Activated CD8-positive, alpha-beta memory T cell treated with anti-CD3 and anti-CD28 coated beads, Interleukin-2, amount 50 U/mL, for 1 hour (primary cell): ENCODE measurements around the gene CCNK.
A peak's percentile ranks its signal among the peaks of the same experiment; 100 is the strongest.

ENCODE experiments used
- DNase-seq: peaks from one replicate; pipeline ENCODE4 v3.0.0-alpha.2; 2020; ENCODE audit errors: extremely low read depth

Gene CCNK

DNA sequence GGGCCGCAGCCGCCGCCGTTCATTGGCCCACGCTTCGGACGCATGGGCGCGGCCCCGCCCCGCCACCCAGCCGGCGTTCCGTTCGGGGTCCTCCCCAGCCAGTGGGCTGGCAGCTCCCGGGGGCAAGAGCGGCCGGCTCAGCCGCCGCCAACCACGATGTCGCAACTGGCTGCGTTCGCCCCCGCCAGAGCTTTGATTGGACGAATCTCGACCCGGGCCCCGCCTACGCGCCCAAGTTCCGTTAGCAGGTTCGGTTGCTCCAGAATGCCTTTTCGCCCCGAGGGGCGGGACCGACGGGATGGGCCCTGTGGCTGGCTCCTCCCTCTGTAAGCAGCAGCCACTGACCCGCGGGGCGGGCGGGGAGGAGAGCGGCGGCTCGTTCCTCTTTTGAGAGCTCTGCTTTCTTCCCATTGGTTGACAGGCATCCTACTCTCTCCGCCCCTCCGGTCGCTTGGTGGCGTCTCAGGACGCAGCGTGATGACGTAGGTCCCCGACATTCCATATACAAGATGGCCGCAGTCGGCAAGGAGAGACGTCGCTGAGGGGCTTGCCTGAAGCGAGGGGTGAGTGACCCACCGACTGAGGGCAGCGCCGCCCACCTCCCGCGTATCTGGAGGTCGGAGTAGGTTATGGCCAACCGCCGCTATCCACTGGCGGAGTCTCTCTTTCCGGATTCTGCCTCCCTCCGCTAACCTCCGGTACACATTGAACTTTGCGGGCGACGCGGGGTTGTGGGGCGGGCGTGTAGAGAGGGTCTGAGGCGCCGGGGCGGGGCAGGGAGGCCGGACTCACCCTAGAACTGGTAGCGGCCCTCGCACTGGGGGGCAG is at the start of gene CCNK:
CCNK (plus strand) TSS at position 493 of the 828 bp plus-strand sequence. CDS start 11,269 bp downstream, outside the sequence.
- peak; percentile 99 for DNase-seq

DNA sequence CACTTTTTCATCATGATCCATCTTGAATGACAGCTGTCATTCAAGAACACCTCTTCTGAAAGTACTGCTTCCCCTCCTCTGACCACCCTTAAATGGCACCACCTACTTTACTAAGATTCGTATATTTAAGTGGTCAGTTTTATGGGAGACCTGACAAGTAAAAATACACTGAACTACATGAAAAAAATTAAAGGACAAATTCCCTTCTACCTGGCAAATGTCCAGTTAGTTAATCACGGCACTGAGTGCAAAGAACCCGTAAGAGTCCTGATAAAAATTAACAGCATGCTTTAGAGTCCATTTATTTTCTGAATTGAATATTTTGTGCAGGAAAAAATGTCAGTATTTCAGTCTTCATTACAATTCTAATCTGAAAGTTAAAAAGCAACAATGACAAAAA is 49.2 kb upstream of the CCNK start:
- no peak for DNase-seq

DNA sequence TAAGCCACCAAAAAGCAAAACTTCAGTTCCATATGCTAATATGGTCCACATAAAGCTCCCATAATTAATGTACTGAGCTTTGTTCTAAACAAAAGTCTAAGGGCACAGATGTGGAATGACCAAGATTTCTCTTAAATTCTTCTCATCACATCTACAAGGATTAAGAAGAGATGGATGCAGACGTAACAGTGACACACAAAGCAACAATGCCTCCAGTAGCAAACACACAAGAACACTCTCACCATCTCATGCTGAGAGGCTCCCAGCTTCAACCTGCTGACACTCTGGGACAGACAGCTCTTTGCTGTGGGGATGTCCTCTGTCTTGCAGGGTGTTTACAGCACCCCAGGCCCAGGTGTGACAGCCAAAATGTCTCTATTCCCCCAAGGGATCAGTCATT is 48.7 kb upstream of the CCNK start:
- DNase-seq, result no peak

DNA sequence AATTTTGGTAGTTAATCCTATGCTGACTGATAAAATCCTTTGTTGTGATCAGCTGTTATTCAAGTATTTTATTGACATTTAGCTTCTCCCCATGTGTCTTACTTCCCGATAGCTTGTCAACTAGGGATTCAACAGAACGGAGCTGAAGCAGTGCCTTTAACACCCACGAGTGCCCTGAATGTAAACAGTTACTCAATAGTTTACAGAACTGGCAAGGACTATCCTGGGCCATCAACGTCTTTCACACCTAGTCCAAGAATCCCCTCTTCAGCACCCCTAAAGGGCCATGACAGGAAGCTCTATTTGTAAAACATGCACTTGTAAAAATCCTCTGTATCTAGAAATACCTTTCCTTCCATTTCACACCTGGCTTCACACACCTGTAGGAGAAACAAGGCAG is 45.9 kb upstream of the CCNK start:
- no peak for DNase-seq

DNA sequence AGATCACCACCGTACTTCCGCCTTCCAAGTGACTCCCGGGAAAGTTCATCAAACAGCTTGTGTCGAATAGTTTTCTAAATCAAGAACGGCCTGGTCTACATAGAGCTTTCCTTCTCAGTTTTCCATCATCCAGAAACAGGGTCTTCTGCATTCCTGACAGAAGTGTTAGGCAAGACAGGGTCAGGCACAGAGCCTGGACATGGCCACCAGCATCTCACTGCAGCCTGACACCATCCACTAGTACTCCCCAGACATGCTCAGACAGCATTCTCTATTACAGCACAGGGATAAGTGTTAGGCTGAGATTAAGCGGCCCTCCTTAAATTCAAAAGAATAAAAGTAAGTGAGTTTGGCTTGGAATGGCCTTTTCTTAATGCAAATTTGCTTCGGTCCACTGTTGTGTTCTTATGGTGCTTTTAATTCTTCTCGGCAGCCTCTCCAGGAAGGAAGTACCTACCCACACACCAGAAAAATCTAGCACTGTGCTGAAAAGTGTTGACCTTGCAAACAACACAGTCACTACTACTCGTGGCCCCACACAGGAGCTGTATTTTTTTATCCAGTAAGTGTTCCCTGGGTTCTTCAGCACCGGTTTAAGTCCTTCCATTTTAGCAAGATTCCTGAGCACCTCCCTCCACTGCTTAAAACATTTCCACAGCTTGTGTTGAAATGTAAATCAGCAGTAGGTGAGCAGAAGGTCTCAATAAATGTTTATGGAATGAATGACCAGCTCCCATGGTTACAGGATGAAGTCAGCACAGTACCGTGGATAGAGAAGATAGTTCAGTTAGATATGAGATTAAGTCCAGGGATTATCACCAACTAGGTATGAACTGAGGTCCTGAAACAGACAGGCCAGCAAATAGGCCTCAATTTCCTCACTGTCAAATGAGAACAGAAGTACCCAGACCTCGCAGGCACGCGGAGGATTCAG is 44.7 kb upstream of the CCNK start:
- no peak for DNase-seq

DNA sequence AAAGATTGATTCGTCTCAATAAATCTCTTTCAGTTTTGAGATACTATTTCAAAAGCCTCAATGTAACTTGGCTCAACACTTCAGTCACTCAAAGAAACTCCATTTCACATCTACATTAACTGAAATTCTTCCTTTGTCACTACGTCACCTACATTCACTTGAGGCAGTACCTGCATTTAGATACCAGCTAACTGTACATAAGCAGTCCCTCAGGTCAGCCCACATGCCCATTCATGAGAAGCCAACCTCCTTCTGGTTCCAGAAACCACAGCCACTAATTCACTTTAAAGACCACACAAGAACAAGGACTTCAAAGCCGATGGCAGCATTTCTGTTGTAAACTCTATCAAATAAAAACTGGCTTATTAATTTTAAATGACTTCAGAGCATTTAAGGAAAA is 43.5 kb upstream of the CCNK start:
- DNase-seq, result no peak

DNA sequence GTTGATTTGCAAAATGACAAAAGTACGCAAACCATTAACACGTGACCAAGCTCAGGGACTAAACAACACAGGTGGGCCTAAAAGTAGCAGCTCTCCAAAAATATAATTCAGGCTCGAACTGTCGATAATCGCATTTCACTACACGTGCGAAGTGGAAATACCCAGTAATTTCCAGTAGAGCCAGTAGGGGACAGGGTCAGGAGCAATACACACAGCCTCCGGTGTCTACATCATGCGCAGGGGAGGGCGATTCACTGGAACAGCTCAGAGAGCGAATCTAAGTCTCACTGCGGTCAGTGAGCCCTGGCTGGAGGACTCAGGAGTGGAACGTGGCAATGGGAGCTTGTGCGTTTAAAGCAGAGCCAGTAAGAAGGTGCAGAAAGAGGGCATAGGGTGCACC is 40.9 kb upstream of the CCNK start:
- no peak for DNase-seq

DNA sequence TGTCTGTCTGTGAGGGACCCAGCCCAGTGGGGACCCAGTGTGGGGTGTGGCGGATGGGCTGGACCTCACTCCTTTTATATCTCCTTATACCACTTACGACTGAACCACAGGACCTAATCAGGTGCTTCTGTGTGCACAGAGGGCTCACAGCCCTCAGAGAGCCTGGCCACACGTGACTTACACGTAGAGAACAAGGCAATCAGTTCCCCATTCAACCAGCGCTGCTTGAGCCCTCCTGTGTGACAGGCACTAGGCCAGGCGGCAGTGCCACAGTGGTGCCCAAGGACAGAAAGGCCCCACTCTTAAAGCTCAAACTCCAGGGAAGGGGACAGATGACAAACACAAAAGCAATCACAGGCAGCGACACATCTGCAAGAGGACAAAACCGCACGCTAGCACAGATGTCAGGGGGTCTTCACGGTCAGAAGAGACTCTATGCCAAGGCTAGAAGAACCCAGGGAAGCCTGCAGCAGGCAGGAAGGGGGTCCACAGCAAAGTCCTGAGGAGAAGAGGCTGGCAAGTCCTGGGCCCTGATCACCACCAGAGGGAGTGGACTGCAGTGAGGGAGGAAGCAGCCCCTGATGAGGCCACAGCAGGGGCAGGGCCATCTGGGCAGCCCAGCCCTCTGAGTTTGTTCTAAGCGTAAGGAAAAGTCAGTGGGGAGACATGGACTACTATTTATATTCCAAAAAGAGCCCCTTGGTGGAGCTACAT is 39.9 kb upstream of the CCNK start:
- no peak for DNase-seq

DNA sequence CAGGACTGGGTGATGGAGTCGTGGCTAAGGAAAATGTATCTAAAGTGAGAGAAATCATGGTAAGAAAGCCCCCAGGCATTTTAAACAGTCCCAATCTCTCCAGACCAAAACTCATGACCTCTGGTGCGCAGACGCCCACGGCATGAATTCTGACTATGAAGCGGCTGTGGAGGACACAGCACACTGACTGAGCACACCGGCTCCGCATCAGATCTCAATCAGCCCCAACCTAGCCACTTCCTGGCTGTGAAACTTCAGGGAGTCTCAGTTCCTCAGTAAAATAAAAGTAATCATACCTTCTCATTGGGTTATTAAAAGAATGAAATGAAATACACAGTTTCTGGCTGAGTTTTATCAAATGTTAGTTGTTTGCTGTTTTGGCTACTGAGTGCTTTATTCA is 39.3 kb upstream of the CCNK start:
- no peak for DNase-seq

DNA sequence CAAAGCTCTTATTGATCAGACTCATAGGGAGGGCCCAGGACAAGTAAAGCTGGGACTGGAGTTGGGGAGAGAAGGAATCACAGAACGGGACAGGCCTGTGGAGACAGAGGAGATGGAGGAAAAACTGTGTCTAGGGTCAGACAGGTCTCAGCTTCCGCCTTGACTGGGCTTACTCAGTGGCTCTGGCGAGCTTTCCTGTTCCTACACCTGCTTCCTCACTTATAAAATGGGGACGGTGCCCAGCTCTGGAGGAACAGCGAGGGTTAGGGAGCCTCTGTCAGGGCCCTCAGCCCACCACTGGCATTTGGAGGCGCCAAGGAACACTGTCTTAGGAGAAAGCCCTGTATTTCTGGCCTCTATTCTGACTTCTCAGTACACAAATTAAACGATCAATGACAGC is 35.3 kb upstream of the CCNK start:
- DNase-seq, result no peak

DNA sequence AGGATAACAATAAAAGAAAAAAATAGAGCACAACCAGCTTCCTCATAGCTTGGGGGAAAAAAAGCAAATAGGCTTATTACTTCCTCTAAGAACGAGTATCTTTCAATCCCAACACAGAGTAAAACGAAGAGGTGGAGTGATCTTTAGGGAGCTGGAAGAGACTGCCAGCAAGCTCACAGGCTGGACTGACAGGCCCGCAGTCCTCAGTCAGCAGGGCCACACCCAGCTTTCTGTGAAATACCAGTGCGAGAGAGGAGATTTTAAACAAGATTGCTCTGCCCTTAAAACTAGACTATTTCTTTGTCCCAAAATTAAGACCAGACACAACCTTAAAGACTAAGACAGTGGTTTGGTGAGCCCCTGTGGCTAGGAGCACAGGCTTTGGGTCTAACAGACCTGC is 33.5 kb upstream of the CCNK start:
- DNase-seq, result no peak

DNA sequence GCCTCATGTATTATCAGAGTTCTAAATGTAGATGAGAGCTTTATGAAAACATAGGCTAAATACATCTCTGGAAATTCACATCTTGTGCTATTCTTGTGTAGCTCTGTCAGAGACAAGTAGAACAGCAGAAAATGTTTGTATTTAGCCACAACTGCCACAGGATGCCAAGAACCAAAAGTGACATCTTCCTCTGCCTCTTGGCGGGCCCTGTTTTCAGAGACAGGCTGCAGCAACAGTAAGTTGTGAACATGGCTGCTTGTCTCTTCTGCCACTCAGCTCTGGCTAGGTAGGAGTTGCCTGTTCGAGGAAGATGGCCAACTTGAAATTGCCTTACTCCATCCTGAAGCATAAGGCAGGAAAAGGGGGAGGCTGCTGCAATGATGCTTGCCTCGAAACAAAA is 30.9 kb upstream of the CCNK start:
- DNase-seq, result no peak

DNA sequence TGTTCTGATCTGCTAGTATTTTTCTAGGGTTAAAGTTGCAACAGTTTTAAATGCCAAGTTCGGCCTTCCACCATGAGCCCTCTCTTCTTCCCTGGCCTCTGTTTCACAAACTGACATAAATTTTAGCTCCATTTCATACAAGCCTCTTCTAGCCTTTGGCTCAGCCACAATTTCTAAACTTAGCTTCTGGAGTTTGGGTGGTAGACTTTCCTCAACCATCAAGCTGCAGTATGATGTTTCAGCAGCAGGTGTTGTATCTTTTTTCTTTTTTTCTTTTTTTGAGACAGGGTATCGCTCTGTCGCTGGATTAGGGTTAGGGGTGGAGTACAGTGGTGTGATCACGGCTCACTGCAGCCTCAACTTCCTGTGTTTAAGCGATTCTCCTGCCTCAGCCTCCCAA is 30.0 kb upstream of the CCNK start:
- DNase-seq, result no peak

DNA sequence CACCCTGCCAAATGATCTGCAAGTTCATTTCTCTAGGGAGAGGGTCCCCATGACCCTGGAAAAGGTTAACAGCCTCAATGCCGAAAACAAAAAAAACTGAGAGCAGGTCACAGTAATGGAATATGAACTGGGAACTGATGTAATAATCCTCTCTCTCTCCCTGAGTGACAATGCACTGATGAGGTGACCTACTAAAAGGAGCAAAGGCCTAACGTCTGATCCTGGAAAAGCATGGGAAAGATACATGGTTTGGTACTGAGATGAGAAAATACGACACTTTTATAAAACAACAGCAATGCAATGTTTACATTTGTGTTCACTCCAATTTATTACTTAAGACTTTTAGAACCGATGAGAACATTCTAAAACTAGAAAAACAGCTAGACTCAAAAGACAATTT is 28.2 kb upstream of the CCNK start:
- no peak for DNase-seq

DNA sequence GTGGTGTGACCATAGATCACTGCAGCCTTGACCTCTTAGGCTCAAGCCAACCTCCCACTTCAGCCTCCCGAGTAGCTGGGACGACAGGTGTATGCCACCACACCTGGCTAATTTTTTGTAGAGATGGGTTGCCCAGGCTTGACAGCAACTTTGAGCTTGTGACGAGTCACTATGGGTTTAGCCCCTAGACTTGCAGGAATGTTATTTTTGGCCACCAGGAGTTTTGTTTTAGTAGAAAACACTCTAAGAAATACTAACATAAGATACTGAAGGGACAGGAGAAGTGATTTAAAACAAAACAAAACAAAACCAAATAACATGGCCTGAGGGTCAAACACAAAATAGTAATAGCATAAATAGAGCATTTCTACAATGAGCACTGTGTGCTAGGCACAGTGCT is 27.0 kb upstream of the CCNK start:
- DNase-seq, result no peak

DNA sequence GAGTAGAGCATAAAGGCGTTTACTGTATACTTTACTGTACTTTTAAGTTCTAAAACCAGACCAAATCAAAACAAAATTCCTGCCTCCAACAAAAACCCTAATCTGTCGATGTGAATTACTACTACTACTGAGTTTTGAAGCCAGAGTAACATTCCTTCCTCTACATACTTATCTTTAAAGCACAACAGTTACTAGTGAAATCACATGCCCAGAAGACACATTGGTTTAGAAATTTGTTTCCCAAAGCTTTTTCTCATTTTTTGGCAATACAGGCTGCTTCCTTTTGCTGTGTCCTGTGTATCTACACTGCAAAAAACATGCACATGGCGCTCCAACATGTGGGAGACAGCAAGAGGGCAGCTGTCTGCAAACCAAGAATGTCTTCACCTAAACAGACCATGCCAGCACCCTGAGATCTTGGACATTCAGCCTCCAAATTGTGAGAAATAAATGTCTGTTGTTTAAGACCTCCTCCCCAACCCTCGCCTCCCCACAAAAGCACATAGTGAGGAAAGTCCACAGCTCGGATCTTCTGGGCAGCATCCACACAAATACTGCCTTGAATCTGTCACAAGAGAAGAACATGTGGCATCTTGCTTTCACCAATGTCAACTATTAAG is 21.6 kb upstream of the CCNK start:
- DNase-seq, result no peak

DNA sequence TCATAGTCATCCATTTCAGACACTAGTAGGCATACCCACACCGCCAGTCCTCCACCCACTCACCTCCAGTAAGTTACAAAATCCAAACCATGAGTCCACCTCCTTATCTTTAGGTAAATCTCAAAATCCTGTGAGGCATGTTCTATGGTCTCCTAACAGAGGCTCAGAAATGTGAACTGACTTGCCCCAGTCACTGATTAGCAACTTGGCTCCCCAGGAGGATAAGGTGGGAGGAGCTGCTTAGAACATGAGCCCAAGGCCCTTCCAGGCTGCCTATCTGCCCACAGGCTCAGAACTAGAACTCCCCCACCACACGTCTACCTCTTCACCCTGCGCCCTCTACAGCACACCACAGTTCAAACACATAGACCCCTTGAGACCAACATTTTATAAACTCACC is 20.4 kb upstream of the CCNK start:
- DNase-seq, result no peak

DNA sequence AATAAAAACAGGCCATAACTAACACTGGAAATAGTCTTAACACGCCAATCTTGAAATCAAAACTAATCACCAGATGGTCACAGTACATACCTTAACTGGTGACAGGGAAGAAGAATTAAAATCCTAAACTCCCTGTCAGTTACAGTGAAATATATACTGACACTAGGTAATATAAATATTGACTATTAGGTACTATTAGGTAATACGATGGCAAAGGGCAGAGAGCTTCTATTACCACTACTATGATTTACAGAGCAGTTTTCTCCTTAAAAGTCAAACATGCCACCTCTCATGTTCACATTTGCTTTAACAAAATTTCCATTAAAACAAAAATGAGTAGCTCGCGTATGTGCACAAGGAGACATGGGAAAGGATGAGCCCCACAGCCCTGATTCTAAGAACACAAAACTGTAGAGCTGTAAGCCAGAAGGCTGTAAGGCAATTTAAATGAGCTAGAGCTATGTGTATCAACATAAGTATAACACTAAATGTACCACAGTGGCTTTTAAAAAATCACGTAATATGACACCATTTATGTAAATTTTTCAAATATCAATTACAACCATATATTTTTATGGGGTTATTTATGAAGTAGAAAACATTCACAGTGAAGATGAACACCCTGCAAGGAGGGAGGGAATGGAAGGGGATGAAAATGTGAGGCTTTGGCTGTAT is 19.7 kb upstream of the CCNK start:
- DNase-seq, result no peak

DNA sequence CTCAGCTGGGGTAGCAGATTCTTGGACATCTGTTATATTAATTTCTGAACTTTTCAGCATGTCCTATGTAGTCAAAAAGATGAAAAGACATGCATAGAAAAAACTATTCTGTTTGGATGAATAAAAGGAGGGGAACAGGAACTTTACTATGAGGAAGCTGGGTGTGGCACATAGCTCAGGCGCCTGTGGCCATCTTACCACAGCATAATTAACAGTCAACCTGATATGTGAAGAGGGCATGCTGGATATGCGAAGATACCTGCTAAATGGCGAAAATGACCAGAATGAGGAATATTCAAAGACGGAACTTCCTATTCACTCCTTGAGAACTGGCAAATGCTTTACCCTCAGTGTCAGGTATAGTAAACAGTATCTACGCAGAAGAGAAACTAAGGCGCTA is 19.0 kb upstream of the CCNK start:
- no peak for DNase-seq

DNA sequence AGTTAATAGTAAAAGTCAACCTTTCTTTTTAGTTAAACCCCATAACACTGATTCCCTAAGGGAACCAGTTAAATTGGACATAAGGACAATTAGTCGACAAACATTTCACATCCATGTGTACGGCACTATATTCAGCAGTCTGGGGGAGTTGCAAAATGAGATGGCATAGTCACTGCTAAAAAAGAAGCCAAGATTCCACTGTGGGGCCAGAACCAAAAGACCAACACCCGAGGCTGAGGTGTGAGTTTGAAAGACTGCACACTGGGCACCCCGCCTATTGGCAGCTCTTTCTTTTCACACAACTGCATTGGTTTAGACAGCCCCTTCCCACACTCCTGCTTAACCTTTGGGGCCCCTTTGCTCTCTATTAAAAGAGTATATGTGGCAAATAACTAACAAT is 17.2 kb upstream of the CCNK start:
- DNase-seq, result no peak

DNA sequence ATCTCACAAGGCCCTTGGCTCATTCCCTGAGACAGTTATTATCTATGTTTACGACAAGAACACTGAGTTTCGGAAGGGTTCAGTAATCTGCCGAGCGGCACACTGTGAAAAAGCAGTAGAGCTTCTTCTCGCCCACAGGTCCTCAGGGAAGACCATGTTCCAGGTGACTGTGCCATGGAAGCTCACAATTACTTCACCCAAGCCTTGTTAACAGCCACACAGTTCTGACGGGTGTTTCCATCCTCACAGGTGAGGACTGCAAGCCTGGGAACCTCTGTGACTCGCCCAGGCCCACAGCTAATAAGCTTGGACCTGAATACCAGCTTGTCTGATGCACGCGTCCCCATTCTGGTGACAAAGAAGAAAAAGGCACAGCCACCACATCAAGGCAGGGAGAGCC is 15.9 kb upstream of the CCNK start:
- DNase-seq, result no peak
